CD4-positive, alpha-beta T cell (primary cell): Measurements from ENCODE around the gene STIM1. TPM values are rescaled to one million over a fixed set of nuclear protein-coding genes. Genes with fewer than 3 reads are reported as not detected.
A peak's percentile ranks its signal among the peaks of the same experiment; 100 is the strongest.

Experiments used
- ATAC-seq: fragments of 200-7000 bp; cut with Tn5 transposase; one replicate; pipeline ENCODE4 v1.10.0; 2022; ENCODE audit warnings: mild to moderate bottlenecking; ENCODE audit not compliant: poor library complexity
- CTCF ChIA-PET: fragments of 350-600 bp; sonication (Branson Sonifier 250); formaldehyde crosslinking; loops from one replicate; lab custom pipeline; 2021; ENCODE audit warnings: antibody characterized with exemption, inconsistent platforms; lab: Charles Lee
- POLR2A ChIA-PET: fragments of 350-600 bp; sonication (Branson Sonifier 250); formaldehyde crosslinking; loops from one replicate; lab custom pipeline; 2021; ENCODE audit warnings: antibody characterized with exemption, inconsistent platforms; lab: Charles Lee
- DNase-seq, 14 experiments: peaks; one replicate each; pipeline ENCODE4 v3.0.0-alpha.2; 2013 to 2020; ENCODE audit warnings: mixed read lengths in 2 of 14
- H3K27ac ChIP-seq, 2 donors: one replicate each; pipeline versions ENCODE4 v1.5.1 to v1.7.0; 2013; ENCODE audit warnings: low read length in 2 of 2, low read depth in 1 of 2, mild to moderate bottlenecking in 1 of 2
- H3K27me3 ChIP-seq, 2 experiments: 1 replicate in 1 of 2; 2 replicates in 1 of 2; pipeline versions ENCODE4 v1.6.1 to v1.7.0; 2013; ENCODE audit warnings: low read length in 2 of 2, control low read depth in 1 of 2, mild to moderate bottlenecking in 1 of 2, moderate library complexity in 1 of 2; ENCODE audit not compliant: insufficient read depth in 2 of 2, control insufficient read depth in 1 of 2
- H3K36me3 ChIP-seq: one replicate; pipeline ENCODE4 v1.6.1; 2013; ENCODE audit warnings: low read length, control low read depth; ENCODE audit not compliant: insufficient read depth
- H3K4me1 ChIP-seq: one replicate; pipeline ENCODE4 v1.6.1; 2013; ENCODE audit warnings: low read length, control low read depth; ENCODE audit not compliant: insufficient read depth
- H3K4me3 ChIP-seq: one replicate; pipeline ENCODE4 v1.5.1; 2013; ENCODE audit warnings: mild to moderate bottlenecking, low read length, moderate library complexity
- H3K9me3 ChIP-seq, 2 experiments: 1 replicate in 1 of 2; 2 replicates in 1 of 2; pipeline versions ENCODE4 v1.6.1 to v1.7.0; 2013; ENCODE audit warnings: low read length in 2 of 2, mild to moderate bottlenecking in 2 of 2, control low read depth in 1 of 2, moderate library complexity in 1 of 2; ENCODE audit not compliant: control insufficient read depth in 1 of 2, insufficient read depth in 1 of 2
- H3K27ac Mint-ChIP-seq: one replicate; pipeline ENCODE4 v1.8.0; 2020; ENCODE audit warnings: mixed read lengths
- H3K27me3 Mint-ChIP-seq: one replicate; pipeline ENCODE4 v1.8.0; 2021; ENCODE audit warnings: mixed read lengths
- H3K36me3 Mint-ChIP-seq: one replicate; pipeline ENCODE4 v1.8.0; 2021; ENCODE audit warnings: low read depth, mixed read lengths
- H3K4me1 Mint-ChIP-seq: one replicate; pipeline ENCODE4 v1.8.0; 2021; ENCODE audit warnings: low read depth, mixed read lengths
- H3K4me3 Mint-ChIP-seq: one replicate; pipeline ENCODE4 v1.8.0; 2020; ENCODE audit warnings: mild to moderate bottlenecking, mixed read lengths
- H3K9me3 Mint-ChIP-seq: one replicate; pipeline ENCODE4 v1.8.0; 2020; ENCODE audit warnings: mixed read lengths
- CTCF ChIP-seq: fragments of 200-600 bp; IDR thresholded peaks from one replicate; pipeline ENCODE4 v1.8.0; 2022; ENCODE audit warnings: antibody characterized with exemption, mild to moderate bottlenecking
- intact Hi-C, 2 experiments: fragments of 100-400 bp; cut with DNase I in 1 of 2; cut with micrococcal nuclease in 1 of 2; formaldehyde crosslinking; loops; one replicate each; pipeline versions ENCODE4 v1.15.1 to v1.9.0; 2023 to 2025; cut with DNase I, micrococcal nuclease
- total RNA-seq, 174 experiments: library from RNA in 2 of 174; stranded (reverse) in 2 of 174; gene quantifications; one replicate each; pipeline ENCODE4 v1.2.3 and lab custom pipeline; 2021 to 2026

Gene STIM1
- total RNA-seq, 2 experiments from 2014 or later = 89.0 to 94.9 TPM

- TF ChIP-seq CTCF = no peak
- Mint-ChIP-seq H3K4me3 (no peak overlapping the region), H3K27ac (peak overlapping the region; percentile 70), H3K36me3 (peaks cover 56% of the 10 kb centered on the region), H3K27me3 (no peaks in the 10 kb centered on the region), H3K4me1 (peaks cover 84% of the 10 kb centered on the region), H3K9me3 (no peaks in the 10 kb centered on the region)
- intact Hi-C loops = loop anchor here in 1 of 2 experiments (2.0 kb wide), 1 partner anchor 15 kb away; no protein-coding TSS in a partner anchor
- no peaks in the 10 kb centered on the region for H3K9me3 ChIP-seq
- POLR2A ChIA-PET = interaction anchor here (1.0 to 1.5 kb wide), 3 partner anchors 22 to 160 kb away, joined by 3 to 7 read pairs (median 3); partner anchors contain the start of genes PGAP2 and STIM1
- no peak for DNase-seq
- ATAC-seq = no peak
- H3K4me1 ChIP-seq = peaks cover 27% of the 10 kb centered on the region
- peaks cover 17% of the 10 kb centered on the region for H3K36me3 ChIP-seq
- CTCF ChIA-PET = interaction anchor here (0.7 to 1.6 kb wide), 5 partner anchors 12 to 119 kb away, joined by 3 to 5 read pairs (median 4); no protein-coding TSS in a partner anchor
- H3K27ac ChIP-seq = no peak overlapping the region
- no peak overlapping the region for H3K4me3 ChIP-seq
- no peaks in the 10 kb centered on the region for H3K27me3 ChIP-seq
Observed at GRCh38 chr11:3967695-3968094, 112.2 kb downstream of the STIM1 start.

GRCh38 chr11:3969200-3969599 is 113.7 kb downstream of the STIM1 start:
- ChIA-PET CTCF (no interaction called here), POLR2A (interaction anchor here (0.6 to 2.6 kb wide), 4 partner anchors 22 to 129 kb away, joined by 3 to 15 read pairs (median 4); partner anchors contain the start of gene RHOG)
- intact Hi-C loops = loop anchor here in 1 of 2 experiments (2.0 kb wide), 1 partner anchor 16 kb away; no protein-coding TSS in a partner anchor
- Histone ChIP-seq H3K4me3 (no peak overlapping the region), H3K27me3 (no peaks in the 10 kb centered on the region), H3K36me3 (peaks cover 23% of the 10 kb centered on the region), H3K4me1 (peaks cover 27% of the 10 kb centered on the region), H3K9me3 (no peaks in the 10 kb centered on the region), H3K27ac (peak overlapping the region in 1 of 2 donors; percentile 17)
- H3K27ac Mint-ChIP-seq = peak overlapping the region; percentile 70
- peaks cover 67% of the 10 kb centered on the region for H3K36me3 Mint-ChIP-seq
- H3K9me3 Mint-ChIP-seq = no peaks in the 10 kb centered on the region
- DNase-seq (no peak), ATAC-seq (no peak)
- peaks cover 81% of the 10 kb centered on the region for H3K4me1 Mint-ChIP-seq
- no peak for TF ChIP-seq CTCF
- peak overlapping the region; percentile 10 for H3K4me3 Mint-ChIP-seq
- H3K27me3 Mint-ChIP-seq = no peaks in the 10 kb centered on the region

- peak overlapping the region; percentile 10 for H3K4me3 Mint-ChIP-seq
- no peaks in the 10 kb centered on the region for H3K9me3 Mint-ChIP-seq
- peak overlapping the region; percentile 70 for H3K27ac Mint-ChIP-seq
- Histone ChIP-seq H3K36me3 (peaks cover 23% of the 10 kb centered on the region), H3K9me3 (no peaks in the 10 kb centered on the region), H3K4me3 (no peak overlapping the region), H3K4me1 (peaks cover 24% of the 10 kb centered on the region), H3K27ac (no peak overlapping the region), H3K27me3 (no peaks in the 10 kb centered on the region)
- TF ChIP-seq CTCF = no peak
- ChIA-PET CTCF (interaction anchor here (0.7 kb wide), 1 partner anchor 121 kb away, joined by 3 read pairs; no protein-coding TSS in a partner anchor), POLR2A (interaction anchor here (0.6 to 2.6 kb wide), 8 partner anchors 11 to 129 kb away, joined by 3 to 15 read pairs (median 3); partner anchors contain the start of gene RHOG)
- DNase-seq (peak in 4 of 14 experiments; percentile 18 to 38 (median 23)), ATAC-seq (peak; percentile 68)
- no peaks in the 10 kb centered on the region for H3K27me3 Mint-ChIP-seq
- intact Hi-C loops = loop anchor here in 1 of 2 experiments (2.0 kb wide), 1 partner anchor 17 kb away; no protein-coding TSS in a partner anchor
- peaks cover 81% of the 10 kb centered on the region for H3K4me1 Mint-ChIP-seq
- H3K36me3 Mint-ChIP-seq = peaks cover 67% of the 10 kb centered on the region
Observed at GRCh38 chr11:3969613-3970012, 114.1 kb downstream of the STIM1 start.
